ENCODE measurements around the gene SON. TPM values are rescaled to one million over a fixed set of nuclear protein-coding genes. Genes with fewer than 3 reads are reported as not detected.
"Not testable (repeated sequence)": the region's sequence is repeated elsewhere in the genome, so short reads cannot be mapped to it uniquely, and the experiment has no call there.

The SON gene
- total RNA-seq, 1 donor from 2014 or later: 179 TPM

DNA sequence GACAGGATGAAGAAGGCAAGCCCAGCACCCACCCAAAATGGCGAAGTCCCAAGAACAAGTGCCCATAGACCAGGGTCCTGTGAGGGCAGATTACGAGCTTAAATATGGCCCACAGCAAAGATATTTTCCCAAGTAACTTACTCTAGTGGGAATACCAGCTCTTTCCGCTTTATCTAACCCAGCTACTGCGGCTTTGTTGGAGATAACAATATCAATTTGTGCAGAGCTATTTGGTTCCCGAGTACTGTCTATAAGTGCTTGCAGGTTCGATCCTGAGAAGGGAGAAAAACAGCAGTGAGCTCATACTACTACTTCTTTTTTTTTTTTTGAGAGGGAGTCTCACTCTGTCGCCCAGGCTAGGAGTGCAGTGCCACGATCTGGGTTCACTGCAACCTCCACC is 37.0 kb upstream of the SON start:
- TF ChIP-seq, protein P1, sequence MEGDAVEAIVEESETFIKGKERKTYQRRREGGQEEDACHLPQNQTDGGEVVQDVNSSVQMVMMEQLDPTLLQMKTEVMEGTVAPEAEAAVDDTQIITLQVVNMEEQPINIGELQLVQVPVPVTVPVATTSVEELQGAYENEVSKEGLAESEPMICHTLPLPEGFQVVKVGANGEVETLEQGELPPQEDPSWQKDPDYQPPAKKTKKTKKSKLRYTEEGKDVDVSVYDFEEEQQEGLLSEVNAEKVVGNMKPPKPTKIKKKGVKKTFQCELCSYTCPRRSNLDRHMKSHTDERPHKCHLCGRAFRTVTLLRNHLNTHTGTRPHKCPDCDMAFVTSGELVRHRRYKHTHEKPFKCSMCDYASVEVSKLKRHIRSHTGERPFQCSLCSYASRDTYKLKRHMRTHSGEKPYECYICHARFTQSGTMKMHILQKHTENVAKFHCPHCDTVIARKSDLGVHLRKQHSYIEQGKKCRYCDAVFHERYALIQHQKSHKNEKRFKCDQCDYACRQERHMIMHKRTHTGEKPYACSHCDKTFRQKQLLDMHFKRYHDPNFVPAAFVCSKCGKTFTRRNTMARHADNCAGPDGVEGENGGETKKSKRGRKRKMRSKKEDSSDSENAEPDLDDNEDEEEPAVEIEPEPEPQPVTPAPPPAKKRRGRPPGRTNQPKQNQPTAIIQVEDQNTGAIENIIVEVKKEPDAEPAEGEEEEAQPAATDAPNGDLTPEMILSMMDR (IDR thresholded peaks at IDR 0.05): no peak
- Histone ChIP-seq H3K27me3 (no peaks in the 10 kb centered on the region), H3K4me1 (no peaks in the 10 kb centered on the region), H3K9me3 (no peaks in the 10 kb centered on the region), H3K27ac (no peak overlapping the region), H3K4me3 (no peak overlapping the region), H3K36me3 (peaks cover 20 to 44% of the 10 kb centered on the region in 2 donors)
- no peak for DNase-seq (ENCODE audit: low spot score in 2 of 2)
- intact Hi-C loops (cut with DNase I): no loop called here

DNA sequence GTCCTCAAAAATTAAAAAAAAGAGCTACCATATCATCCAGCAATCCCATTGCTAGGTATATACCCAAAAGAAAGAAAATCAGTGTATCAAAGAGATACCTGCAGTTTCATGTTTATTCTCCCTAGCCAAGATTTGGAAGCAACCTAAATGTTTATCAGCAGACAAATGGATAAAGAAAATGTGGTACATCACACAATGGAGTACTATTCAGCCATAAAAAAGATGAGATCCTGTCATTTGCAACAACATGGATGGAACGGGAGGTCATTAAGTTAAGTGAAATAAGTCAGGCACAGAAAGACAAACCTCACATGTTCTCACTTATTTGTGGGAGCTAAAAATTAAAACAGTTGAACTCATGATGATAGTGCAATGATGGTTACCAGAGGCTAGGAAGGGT is 35.8 kb upstream of the SON start:
- H3K27ac ChIP-seq; H3K27me3 ChIP-seq; H3K9me3 ChIP-seq; DNase-seq (ENCODE audit: low spot score in 2 of 2); intact Hi-C loops (cut with DNase I); H3K4me1 ChIP-seq; H3K4me3 ChIP-seq: not testable (repeated sequence)
- peaks cover 28 to 56% of the 10 kb centered on the region in 2 donors for H3K36me3 ChIP-seq

DNA sequence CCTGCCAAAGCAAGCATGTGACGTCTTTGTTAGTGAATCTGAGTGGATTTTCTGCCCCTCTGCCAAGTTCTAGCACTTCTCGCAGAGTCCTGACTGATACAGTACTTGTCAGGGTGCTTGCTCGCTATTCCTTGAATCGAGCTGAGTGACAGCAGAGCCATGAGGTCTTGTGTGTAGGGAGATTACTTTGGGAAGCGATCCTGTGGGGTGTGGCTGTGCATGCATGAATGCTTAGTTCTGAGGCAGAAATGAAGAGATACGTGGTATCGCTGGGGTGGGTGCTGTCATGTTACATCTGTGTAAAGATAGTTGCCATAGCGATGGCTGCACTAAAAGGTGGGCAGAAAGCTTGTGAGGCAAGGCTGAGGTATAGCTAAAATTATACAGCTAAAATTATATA is 32.0 kb upstream of the SON start:
- peaks cover 35 to 67% of the 10 kb centered on the region in 2 donors for H3K36me3 ChIP-seq
- intact Hi-C loops (cut with DNase I): no loop called here

DNA sequence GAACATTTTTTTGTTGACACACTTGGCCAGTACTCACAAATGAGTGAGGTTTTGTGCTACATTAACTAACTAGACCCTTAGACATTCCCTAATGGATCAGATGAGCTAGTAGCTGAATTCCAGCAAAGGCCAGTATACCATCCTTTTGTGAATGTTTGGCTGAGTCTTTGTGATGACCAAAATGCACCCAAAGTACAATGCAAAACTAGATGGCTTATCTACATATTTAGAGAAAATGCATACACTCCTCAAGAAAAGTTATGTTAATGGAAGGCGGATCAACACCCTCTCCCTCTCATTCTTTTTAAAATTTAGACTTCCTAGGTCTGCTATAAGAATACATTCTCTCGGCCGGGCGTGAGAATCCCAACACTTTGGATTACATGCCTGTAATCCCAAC is 31.2 kb upstream of the SON start:
- Histone ChIP-seq H3K4me3 (no peak overlapping the region), H3K27me3 (no peaks in the 10 kb centered on the region), H3K4me1 (no peaks in the 10 kb centered on the region), H3K27ac (no peak overlapping the region), H3K36me3 (peaks cover 40 to 72% of the 10 kb centered on the region in 2 donors), H3K9me3 (no peaks in the 10 kb centered on the region)
- DNase-seq (ENCODE audit: low spot score in 2 of 2): no peak
- intact Hi-C loops (cut with DNase I): no loop called here
- TF ChIP-seq, protein P1 (IDR thresholded peaks at IDR 0.05): no peak

More for the DNA sequence above, 32.0 kb upstream of the SON start:
- no peaks in the 10 kb centered on the region for H3K9me3 ChIP-seq
- no peaks in the 10 kb centered on the region for H3K4me1 ChIP-seq
- H3K4me3 ChIP-seq: no peak overlapping the region
- TF ChIP-seq, protein P1 (IDR thresholded peaks at IDR 0.05): no peak
- no peak for DNase-seq (ENCODE audit: low spot score in 2 of 2)
- no peaks in the 10 kb centered on the region for H3K27me3 ChIP-seq
- no peak overlapping the region for H3K27ac ChIP-seq

DNA sequence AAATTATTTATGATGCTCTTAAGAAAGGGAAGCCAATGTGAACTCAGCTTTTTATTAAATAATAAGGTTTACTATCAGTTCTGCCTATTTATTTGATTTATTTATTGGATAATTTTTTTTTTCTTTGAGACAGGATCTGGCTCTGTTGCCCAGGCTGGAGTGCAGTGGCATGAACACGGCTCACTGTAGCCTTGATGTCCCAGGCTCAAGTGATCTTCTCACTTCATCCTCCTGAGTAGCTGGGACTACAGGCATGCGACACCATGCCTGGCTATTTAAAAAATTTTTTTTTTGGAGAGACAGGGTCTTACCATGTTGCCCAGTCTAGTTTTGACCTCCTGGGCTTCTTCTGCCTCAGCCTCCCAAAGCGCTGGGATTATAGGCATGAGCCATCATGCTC is 30.4 kb upstream of the SON start:
- no peaks in the 10 kb centered on the region for H3K9me3 ChIP-seq
- intact Hi-C loops (cut with DNase I): no loop called here
- peaks cover 46 to 72% of the 10 kb centered on the region in 2 donors for H3K36me3 ChIP-seq
- TF ChIP-seq, protein P1 (IDR thresholded peaks at IDR 0.05): no peak
- no peak overlapping the region for H3K4me3 ChIP-seq
- no peak overlapping the region for H3K27ac ChIP-seq
- no peak for DNase-seq (ENCODE audit: low spot score in 2 of 2)
- H3K4me1 ChIP-seq: no peaks in the 10 kb centered on the region
- H3K27me3 ChIP-seq: no peaks in the 10 kb centered on the region

DNA sequence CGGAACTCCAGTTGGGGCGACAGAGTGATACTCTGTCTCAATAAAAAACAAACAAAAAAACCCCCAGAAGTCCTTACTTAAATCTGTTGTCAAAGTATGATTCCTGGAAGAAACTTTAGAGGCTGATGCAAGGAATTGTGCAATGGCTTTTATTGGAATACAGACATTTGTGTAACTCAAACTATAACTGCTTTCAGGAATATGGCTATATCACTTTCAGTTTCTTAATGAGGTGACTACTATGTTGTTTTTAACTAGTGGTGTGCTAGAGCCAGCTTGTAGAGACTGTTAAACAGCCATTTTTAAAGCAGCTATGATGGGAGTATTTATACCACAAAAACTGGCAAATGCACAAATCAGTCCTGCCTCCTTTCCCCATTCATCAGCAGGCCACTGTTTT is 28.6 kb upstream of the SON start:
- TF ChIP-seq, protein P1 (IDR thresholded peaks at IDR 0.05): no peak
- H3K27me3 ChIP-seq: no peaks in the 10 kb centered on the region
- DNase-seq (ENCODE audit: low spot score in 2 of 2): no peak
- intact Hi-C loops (cut with DNase I): no loop called here
- H3K27ac ChIP-seq: no peak overlapping the region
- no peak overlapping the region for H3K4me3 ChIP-seq
- H3K9me3 ChIP-seq: no peaks in the 10 kb centered on the region
- H3K36me3 ChIP-seq: peaks cover 53 to 82% of the 10 kb centered on the region in 2 donors
- H3K4me1 ChIP-seq: no peaks in the 10 kb centered on the region
